ENCODE data around the gene IER5L.

Gene IER5L

DNA sequence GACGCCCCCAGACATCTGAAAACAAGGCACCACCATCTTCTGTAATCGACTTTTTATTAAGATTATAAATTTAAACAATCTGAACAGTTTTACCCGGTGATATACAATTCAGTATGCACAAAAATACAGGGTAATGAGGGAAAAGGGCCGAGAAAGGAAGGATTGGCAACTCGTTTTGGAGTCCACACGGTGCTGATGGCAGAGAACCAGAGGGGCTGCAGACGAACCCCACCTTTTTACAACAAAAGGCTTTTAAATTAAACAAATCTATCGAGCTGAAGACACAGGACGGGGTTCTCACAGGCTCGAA lies 2.6 kb downstream of the IER5L start:
- Histone ChIP-seq H4K20me1 (peaks cover 0 to 17% (median 14%) of the 10 kb centered on the region in 11 experiments; a peak in 18 of 22 replicates), H3K27me3 (peaks cover 0 to 57% (median 38%) of the 10 kb centered on the region in 11 experiments; a peak in 19 of 22 replicates), H3K4me3 (peak overlapping the region; percentile 73 to 98 (median 78)), H3K4me2 (peak overlapping the region; percentile 90 to 100 (median 100)), H3K9ac (peak overlapping the region; percentile 73 to 92 (median 82)), H3K9me3 (replicated peaks in 1 of 11) (no peaks in the 10 kb centered on the region), H3K36me3 (peaks cover 0 to 5% (median 0%) of the 10 kb centered on the region in 11 experiments; a peak in 1 of 22 replicates), H3K27ac (peak overlapping the region; percentile 63 to 90 (median 81); a peak in 21 of 22 replicates), H3K4me1 (peaks cover 33 to 50% (median 44%) of the 10 kb centered on the region in 10 experiments)
- no peak for TF ChIP-seq Cebpa-rat (IDR thresholded peaks at IDR 0.05)

DNA sequence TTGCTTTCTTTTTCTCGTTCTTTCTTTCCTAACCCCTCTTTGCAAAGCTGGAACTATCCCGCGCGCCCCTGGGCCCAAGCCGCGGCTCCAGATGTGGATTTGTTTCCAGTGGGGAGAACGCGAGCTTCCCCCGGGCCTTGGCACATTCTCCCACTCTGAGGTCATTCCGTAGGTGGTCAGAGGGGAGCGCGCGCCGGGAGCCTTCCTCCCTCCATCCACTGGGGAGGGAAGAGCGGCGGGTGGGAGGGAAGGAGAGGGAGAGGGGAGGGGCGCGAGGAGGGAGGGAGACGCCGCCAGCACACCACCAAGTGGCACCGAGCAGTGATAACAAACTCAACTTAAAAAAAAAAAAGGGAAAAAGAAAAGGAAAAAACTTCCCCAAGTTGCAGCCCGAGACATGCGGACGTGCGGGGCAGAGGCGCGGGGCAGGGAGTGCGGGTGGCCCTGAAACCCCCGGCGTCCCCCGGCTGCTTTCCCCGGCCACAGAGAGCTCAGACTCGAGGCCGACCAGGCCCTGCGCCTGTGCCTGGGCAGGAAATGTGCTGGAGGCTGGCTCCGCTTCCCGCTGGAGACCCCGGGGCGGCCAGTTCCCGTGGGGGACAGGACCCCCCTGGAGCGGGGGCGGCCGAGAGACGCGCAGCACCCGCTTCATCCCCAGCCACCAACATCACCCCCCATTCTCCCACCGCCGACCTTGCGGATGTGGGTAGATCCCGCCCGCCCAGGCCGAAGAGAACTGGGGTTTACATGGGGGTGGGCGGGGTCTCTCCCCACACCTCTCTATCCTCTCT lies 3.1 kb downstream of the IER5L start:
- no peak for TF ChIP-seq Cebpa-rat (IDR thresholded peaks at IDR 0.05)

DNA sequence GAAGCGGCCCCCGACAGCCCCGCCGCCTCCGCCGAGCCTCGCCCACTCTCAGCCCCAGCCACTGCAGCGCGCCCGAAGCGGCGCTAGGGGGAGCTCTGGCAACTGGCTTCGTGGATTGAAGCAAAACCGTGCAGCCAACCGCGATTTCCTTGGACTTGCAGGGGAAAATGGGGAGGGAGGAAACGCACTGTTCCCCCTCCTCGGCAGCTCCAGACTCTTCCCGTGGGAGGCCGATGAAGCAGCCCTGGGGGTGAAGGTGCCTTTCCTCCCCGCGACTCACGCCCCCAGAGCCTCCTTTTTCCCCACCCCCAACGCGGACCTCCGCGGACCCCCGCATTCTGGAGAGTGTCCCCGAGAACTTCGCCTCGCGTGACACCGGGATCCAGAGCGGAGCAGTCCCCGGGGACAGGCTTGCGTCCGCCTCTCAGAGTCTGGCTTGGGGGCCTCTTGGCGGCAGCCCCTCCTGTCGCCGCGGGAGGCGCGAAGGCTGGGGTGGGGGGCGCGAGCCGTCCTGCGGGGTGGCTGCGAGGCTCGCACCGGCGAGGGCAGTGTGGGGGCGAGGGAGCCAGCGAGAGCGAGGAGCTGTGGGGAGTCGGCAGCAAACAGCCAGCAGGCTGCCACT lies 3.8 kb downstream of the IER5L start:
- Histone ChIP-seq H3K4me3 (peak overlapping the region; percentile 73 to 98 (median 78)), H3K27me3 (peaks cover 0 to 54% (median 37%) of the 10 kb centered on the region in 11 experiments; a peak in 18 of 22 replicates), H4K20me1 (peaks cover 0 to 17% (median 14%) of the 10 kb centered on the region in 11 experiments; a peak in 18 of 22 replicates), H3K36me3 (peaks cover 0 to 5% (median 0%) of the 10 kb centered on the region in 11 experiments; a peak in 1 of 22 replicates), H3K27ac (peak overlapping the region; percentile 63 to 90 (median 81)), H3K9ac (peak overlapping the region; percentile 73 to 92 (median 82)), H3K4me2 (peak overlapping the region; percentile 90 to 100 (median 100)), H3K9me3 (replicated peaks in 1 of 11) (no peaks in the 10 kb centered on the region), H3K4me1 (peaks cover 41 to 61% (median 51%) of the 10 kb centered on the region in 10 experiments)
- no peak for TF ChIP-seq Cebpa-rat (IDR thresholded peaks at IDR 0.05)

More for the DNA sequence above, 3.1 kb downstream of the IER5L start:
- peaks cover 39 to 55% (median 49%) of the 10 kb centered on the region in 10 experiments for H3K4me1 ChIP-seq
- peaks cover 0 to 57% (median 38%) of the 10 kb centered on the region in 11 experiments; a peak in 19 of 22 replicates for H3K27me3 ChIP-seq
- peak overlapping the region; percentile 63 to 90 (median 81) for H3K27ac ChIP-seq
- H3K36me3 ChIP-seq, result peaks cover 0 to 5% (median 0%) of the 10 kb centered on the region in 11 experiments; a peak in 1 of 22 replicates
- peak overlapping the region; percentile 73 to 92 (median 82) for H3K9ac ChIP-seq
- peaks cover 0 to 17% (median 14%) of the 10 kb centered on the region in 11 experiments; a peak in 18 of 22 replicates for H4K20me1 ChIP-seq
- peak overlapping the region; percentile 73 to 98 (median 78) for H3K4me3 ChIP-seq
- no peaks in the 10 kb centered on the region for H3K9me3 ChIP-seq (replicated peaks in 1 of 11)
- H3K4me2 ChIP-seq, result peak overlapping the region; percentile 90 to 100 (median 100)

DNA sequence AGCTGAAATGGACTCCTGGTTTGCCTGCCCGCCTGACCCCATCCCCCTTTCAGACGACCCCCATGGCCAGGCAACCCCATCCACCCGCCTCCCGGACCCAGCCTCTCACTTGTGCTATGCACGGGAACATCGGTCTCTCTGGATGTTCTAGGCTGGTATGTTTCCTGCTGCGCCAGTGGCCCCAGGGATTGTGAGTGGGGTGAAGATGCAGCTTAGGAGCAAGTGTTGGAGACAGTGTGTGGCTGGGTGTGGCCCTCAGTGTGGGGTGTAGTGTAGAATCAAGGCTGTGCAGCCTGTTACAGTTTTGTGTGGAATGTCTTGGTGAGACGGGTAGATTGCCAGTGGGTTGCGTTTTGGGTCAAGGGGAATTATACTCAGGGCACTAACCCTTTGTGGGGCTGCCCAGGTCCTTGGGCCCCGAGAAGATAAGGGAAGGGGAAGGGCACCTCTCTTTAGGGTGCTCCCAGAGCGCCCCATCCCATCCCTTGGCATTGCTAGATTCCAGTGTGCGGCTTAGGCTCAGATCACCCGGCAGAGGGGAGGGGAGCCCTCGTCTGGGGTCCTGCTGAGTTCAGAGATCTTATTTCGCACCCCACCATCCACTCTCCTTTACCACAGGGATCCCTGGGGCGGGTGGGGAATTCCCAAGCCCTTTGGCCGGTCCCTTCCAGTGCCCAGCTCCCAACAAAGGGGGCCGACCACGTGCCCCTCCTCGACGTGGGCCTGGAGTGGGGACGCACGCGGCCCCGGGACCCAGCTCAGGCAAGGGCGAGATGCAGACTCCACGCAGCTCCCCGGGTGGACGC lies 4.6 kb downstream of the IER5L start:
- Histone ChIP-seq H3K4me3 (peak overlapping the region; percentile 73 to 98 (median 78); a peak in 19 of 20 replicates), H3K27me3 (peaks cover 0 to 50% (median 37%) of the 10 kb centered on the region in 11 experiments; a peak in 18 of 22 replicates), H3K4me2 (peak overlapping the region; percentile 90 to 100 (median 100)), H3K27ac (peak overlapping the region in 9 of 11 experiments; percentile 30 to 90 (median 81); a peak in 14 of 22 replicates), H3K9me3 (replicated peaks in 1 of 11) (no peaks in the 10 kb centered on the region), H4K20me1 (peaks cover 0 to 17% (median 14%) of the 10 kb centered on the region in 11 experiments; a peak in 18 of 22 replicates), H3K4me1 (peaks cover 42 to 62% (median 51%) of the 10 kb centered on the region in 10 experiments), H3K36me3 (peaks cover 0 to 5% (median 0%) of the 10 kb centered on the region in 11 experiments; a peak in 1 of 22 replicates), H3K9ac (peak overlapping the region; percentile 73 to 92 (median 82))
- no peak for TF ChIP-seq Cebpa-rat (IDR thresholded peaks at IDR 0.05)

DNA sequence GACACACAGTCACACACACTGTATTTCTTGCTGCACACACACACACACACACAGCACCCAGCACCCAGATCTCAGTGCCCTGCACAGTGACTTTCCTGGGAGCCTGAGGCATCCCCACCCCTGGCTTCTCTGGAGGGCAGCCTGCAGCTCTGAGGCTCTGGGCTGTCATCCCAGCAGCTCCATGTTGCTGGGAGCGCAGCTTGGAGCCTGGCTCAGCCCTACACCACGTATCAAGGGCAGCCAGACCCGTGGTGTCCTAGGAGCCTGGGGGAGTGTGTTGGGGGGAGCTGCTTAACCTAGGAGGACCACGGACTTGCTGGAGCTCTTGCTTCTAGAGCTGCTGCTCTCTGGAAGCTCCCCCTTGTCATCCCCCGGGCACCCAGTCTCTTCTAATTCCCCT lies 5.2 kb downstream of the IER5L start:
- Histone ChIP-seq H3K27ac (no peak overlapping the region), H3K36me3 (peaks cover 0 to 5% (median 0%) of the 10 kb centered on the region in 11 experiments; a peak in 1 of 22 replicates), H3K4me3 (no peak overlapping the region), H3K4me1 (peaks cover 47 to 65% (median 55%) of the 10 kb centered on the region in 10 experiments), H3K27me3 (peaks cover 0 to 49% (median 37%) of the 10 kb centered on the region in 11 experiments; a peak in 17 of 22 replicates), H3K9me3 (replicated peaks in 1 of 11) (no peaks in the 10 kb centered on the region), H4K20me1 (peaks cover 0 to 15% (median 13%) of the 10 kb centered on the region in 11 experiments; a peak in 18 of 22 replicates), H3K4me2 (peak overlapping the region in 3 of 11 experiments; percentile 100; a peak in 5 of 22 replicates), H3K9ac (no peak overlapping the region)
- no peak for TF ChIP-seq Cebpa-rat (IDR thresholded peaks at IDR 0.05)

DNA sequence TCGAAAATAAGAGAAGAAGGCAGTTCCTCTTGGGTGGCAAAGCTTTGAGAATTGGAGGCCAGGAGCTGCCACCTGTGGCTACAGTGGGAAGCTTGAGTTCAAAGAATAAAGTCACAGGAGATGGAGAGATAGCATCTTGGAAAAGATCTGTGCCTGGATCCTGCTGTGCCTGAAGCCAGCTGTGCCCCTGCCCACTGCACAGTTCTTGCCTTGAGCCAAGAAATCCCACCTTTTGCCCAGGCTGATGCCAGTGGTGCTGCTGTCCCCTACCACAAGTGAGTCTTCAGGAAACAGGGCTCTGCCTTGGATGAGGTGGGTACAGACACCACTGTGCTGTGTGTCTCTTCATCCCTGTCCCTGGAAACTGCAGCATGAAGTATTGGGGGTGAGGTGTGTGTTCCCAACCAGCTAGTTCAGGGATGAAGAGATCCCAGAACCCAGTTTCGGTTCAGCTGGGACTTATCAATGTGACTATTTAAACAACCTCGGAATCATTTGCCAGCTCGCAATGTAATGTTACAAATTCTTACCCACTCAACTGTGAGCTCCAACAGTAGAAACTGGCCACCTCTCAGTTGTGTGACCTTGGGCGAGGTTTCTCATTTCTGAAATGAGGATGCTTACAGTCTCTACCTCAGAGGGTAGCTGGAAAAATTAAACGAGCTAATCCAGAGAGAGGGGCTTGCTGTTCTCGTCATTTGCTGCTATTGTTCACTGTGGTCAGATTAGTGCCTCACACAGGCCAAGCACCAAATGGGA lies 5.9 kb downstream of the IER5L start:
- H3K27ac ChIP-seq, result no peak overlapping the region
- H3K4me1 ChIP-seq, result peaks cover 53 to 72% (median 62%) of the 10 kb centered on the region in 10 experiments
- TF ChIP-seq Cebpa-rat (IDR thresholded peaks at IDR 0.05), result no peak
- no peak overlapping the region for H3K4me3 ChIP-seq
- H3K4me2 ChIP-seq, result peak overlapping the region in 2 of 11 experiments; percentile 17 to 100; a peak in 1 of 22 replicates
- H3K36me3 ChIP-seq, result peaks cover 0 to 5% (median 0%) of the 10 kb centered on the region in 11 experiments; a peak in 1 of 22 replicates
- peaks cover 0 to 43% (median 32%) of the 10 kb centered on the region in 11 experiments; a peak in 17 of 22 replicates for H3K27me3 ChIP-seq
- no peaks in the 10 kb centered on the region for H3K9me3 ChIP-seq (replicated peaks in 1 of 11)
- peaks cover 0 to 10% (median 7%) of the 10 kb centered on the region in 11 experiments; a peak in 14 of 22 replicates for H4K20me1 ChIP-seq
- H3K9ac ChIP-seq, result peak overlapping the region in 1 of 11 experiments; percentile 19; a peak in 1 of 22 replicates

DNA sequence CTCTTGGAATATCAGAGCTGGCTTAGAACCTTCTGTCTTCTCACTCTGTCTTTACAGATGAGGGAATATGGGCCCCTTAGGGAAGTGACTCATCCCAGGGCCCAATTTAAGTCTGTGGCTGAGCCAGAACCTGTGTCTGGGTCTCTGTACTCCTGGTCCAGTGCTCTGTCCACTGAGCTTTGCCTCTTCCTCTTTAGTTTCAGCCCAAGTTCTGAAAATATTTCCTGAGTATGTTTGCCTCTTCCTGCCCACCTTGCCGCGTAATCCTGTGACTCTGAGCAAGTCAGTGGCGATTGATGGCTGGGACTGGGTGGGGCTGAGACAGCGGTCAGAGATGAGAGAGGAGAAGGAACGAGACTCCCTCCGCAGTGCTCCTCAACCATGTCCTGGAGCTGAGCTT lies 7.8 kb downstream of the IER5L start:
- peaks cover 55 to 88% (median 71%) of the 10 kb centered on the region in 10 experiments for H3K4me1 ChIP-seq

More for the DNA sequence above, 7.8 kb downstream of the IER5L start:
- Histone ChIP-seq H3K36me3 (no peaks in the 10 kb centered on the region), H3K4me2 (peak overlapping the region in 9 of 11 experiments; percentile 44 to 87 (median 77); a peak in 18 of 22 replicates), H3K4me3 (no peak overlapping the region), H3K9ac (peak overlapping the region in 4 of 11 experiments; percentile 18 to 47 (median 45); a peak in 4 of 22 replicates), H4K20me1 (no peaks in the 10 kb centered on the region), H3K27ac (no peak overlapping the region; a peak in 1 of 22 replicates), H3K9me3 (replicated peaks in 1 of 11) (no peaks in the 10 kb centered on the region), H3K27me3 (peaks cover 0 to 23% (median 13%) of the 10 kb centered on the region in 11 experiments; a peak in 13 of 22 replicates)
- TF ChIP-seq Cebpa-rat (IDR thresholded peaks at IDR 0.05), result no peak

Data from BLaER1 treated with 17β-estradiol and CSF1 and Interleukin-3, amounts not matched to agents 10 nM and 100 nM (cell line).